Erythroblast (primary cell): ENCODE measurements around the gene INPP5K.
"Not testable (repeated sequence)": the region's sequence is repeated elsewhere in the genome, so short reads cannot be mapped to it uniquely, and the experiment has no call there.

Experiments
- DNase-seq, 2 experiments: peaks; one replicate each; lab custom pipeline; 2025; lab: John Stamatoyannopoulos, UW
- GATA1 ChIP-seq: IDR thresholded peaks from 2 replicates; pipeline ENCODE4 v1.6.1; 2011; ENCODE audit warnings: low read depth, mild to moderate bottlenecking, control low read depth, low read length, moderate library complexity
- POLR2A ChIP-seq: IDR thresholded peaks from 2 replicates; pipeline ENCODE4 v1.6.1; 2011; ENCODE audit warnings: mild to moderate bottlenecking, low read length

Gene INPP5K

GRCh38 chr17:1532836-1533602 lies 16.6 kb upstream of the INPP5K start:
- DNase-seq = peak; percentile 61 to 69
- no peak for TF ChIP-seq GATA1
- TF ChIP-seq POLR2A = no peak

- no peak for TF ChIP-seq POLR2A
- DNase-seq = peak in 1 of 2 experiments; percentile 60
Observed at GRCh38 chr17:1529863-1530262, 13.5 kb upstream of the INPP5K start.

GRCh38 chr17:1526876-1527275 lies 10.5 kb upstream of the INPP5K start:
- not testable (repeated sequence) for DNase-seq

GRCh38 chr17:1522626-1523025 lies 6.2 kb upstream of the INPP5K start:
- DNase-seq = no peak
- TF ChIP-seq POLR2A = no peak
- TF ChIP-seq GATA1 = no peak

GRCh38 chr17:1521086-1521640 lies 4.8 kb upstream of the INPP5K start:
- DNase-seq = no peak

GRCh38 chr17:1519678-1520077 lies 3.3 kb upstream of the INPP5K start:
- no peak for TF ChIP-seq GATA1
- TF ChIP-seq POLR2A = no peak
- no peak for DNase-seq

More at GRCh38 chr17:1521086-1521640, 4.8 kb upstream of the INPP5K start:
- TF ChIP-seq POLR2A (no peak), GATA1 (no peak)

GRCh38 chr17:1518410-1518809 lies 2.0 kb upstream of the INPP5K start:
- DNase-seq = no peak

GRCh38 chr17:1515640-1516387 lies 598 bp downstream of the INPP5K start:
- TF ChIP-seq GATA1 = no peak
- no peak for TF ChIP-seq POLR2A
- DNase-seq = peak; percentile 77 to 82

More at GRCh38 chr17:1518410-1518809, 2.0 kb upstream of the INPP5K start:
- no peak for TF ChIP-seq GATA1
- TF ChIP-seq POLR2A = no peak

- no peak for TF ChIP-seq POLR2A
- no peak for DNase-seq
Observed at GRCh38 chr17:1512351-1512750, 4.1 kb downstream of the INPP5K start.

- TF ChIP-seq POLR2A (no peak), GATA1 (no peak)
- DNase-seq = no peak
Observed at GRCh38 chr17:1511756-1512321, 4.6 kb downstream of the INPP5K start.

GRCh38 chr17:1511290-1511689 lies 5.1 kb downstream of the INPP5K start:
- no peak for DNase-seq
- TF ChIP-seq GATA1 (no peak), POLR2A (no peak)

- DNase-seq = no peak
- TF ChIP-seq POLR2A = no peak
- TF ChIP-seq GATA1 = no peak
Observed at GRCh38 chr17:1509290-1509881, 7.0 kb downstream of the INPP5K start.

- DNase-seq = not testable (repeated sequence)
Observed at GRCh38 chr17:1508709-1509108, 7.7 kb downstream of the INPP5K start.
